T follicular helper cell (primary cell): ENCODE measurements around the gene PPP1R2.
"Not testable (repeated sequence)": the region's sequence is repeated elsewhere in the genome, so short reads cannot be mapped to it uniquely, and the experiment has no call there.

Experiments
- DNase-seq: peaks from one replicate; pipeline ENCODE4 v3.0.0-alpha.2; 2020; ENCODE audit warnings: low read depth

The PPP1R2 gene

GRCh38 chr3:195537995-195538394 is 5.1 kb downstream of the PPP1R2 start:
- DNase-seq, result no peak

GRCh38 chr3:195535293-195535692 is 7.8 kb downstream of the PPP1R2 start:
- DNase-seq, result no peak

GRCh38 chr3:195532834-195533233 is 10.3 kb downstream of the PPP1R2 start:
- DNase-seq, result no peak

GRCh38 chr3:195532345-195532744 is 10.8 kb downstream of the PPP1R2 start:
- DNase-seq, result no peak

- DNase-seq, result no peak
Observed at GRCh38 chr3:195531683-195532082, 11.4 kb downstream of the PPP1R2 start.

- no peak for DNase-seq
Observed at GRCh38 chr3:195526492-195526891, 16.6 kb downstream of the PPP1R2 start.

- DNase-seq, result no peak
Observed at GRCh38 chr3:195524171-195524896, 18.8 kb downstream of the PPP1R2 start.

- no peak for DNase-seq
Observed at GRCh38 chr3:195522254-195523023, 20.7 kb downstream of the PPP1R2 start.

- DNase-seq, result no peak
Observed at GRCh38 chr3:195517030-195517429, 26.1 kb downstream of the PPP1R2 start.

- DNase-seq, result not testable (repeated sequence)
Observed at GRCh38 chr3:195514610-195515235, 28.4 kb downstream of the PPP1R2 start.

- no peak for DNase-seq
Observed at GRCh38 chr3:195512798-195513345, 30.3 kb downstream of the PPP1R2 start.

- DNase-seq, result no peak
Observed at GRCh38 chr3:195511136-195511535, 32.0 kb downstream of the PPP1R2 start.

- no peak for DNase-seq
Observed at GRCh38 chr3:195508185-195508584, 34.9 kb downstream of the PPP1R2 start.

- no peak for DNase-seq
Observed at GRCh38 chr3:195475614-195476013, 67.5 kb downstream of the PPP1R2 start.

- DNase-seq, result not testable (repeated sequence)
Observed at GRCh38 chr3:195475116-195475515, 68.0 kb downstream of the PPP1R2 start.

- no peak for DNase-seq
Observed at GRCh38 chr3:195468841-195469240, 74.3 kb downstream of the PPP1R2 start.

GRCh38 chr3:195468391-195468776 is 74.7 kb downstream of the PPP1R2 start:
- no peak for DNase-seq

- DNase-seq, result no peak
Observed at GRCh38 chr3:195467641-195468390, 75.3 kb downstream of the PPP1R2 start.

- DNase-seq, result no peak
Observed at GRCh38 chr3:195466251-195466650, 76.9 kb downstream of the PPP1R2 start.
